Measurements from ENCODE around the gene NRARP.

GRCh38 chr9:137251490-137252268 lies 50.4 kb downstream of the NRARP start:
- no peak for TF ChIP-seq CTCF (IDR thresholded peaks at IDR 0.05)
- no peak for TF ChIP-seq EZH2 (IDR thresholded peaks at IDR 0.05; ENCODE audit: borderline replicate concordance, insufficient read depth, low read depth, low read length, poor library complexity, severe bottlenecking)
